Calu3 (cell line): ENCODE results near the gene POLR3B. TPM values are rescaled to one million over a fixed set of nuclear protein-coding genes. Genes with fewer than 3 reads are reported as not detected.

Source experiments
- BruUV-seq: library from RNA; stranded (reverse); fragments of 400-500 nt; replicated peaks from 2 replicates; lab custom pipeline; 2021; lab: Mats Ljungman, UMichigan
- CTCF ChIA-PET: fragments of 300-600 bp; sonication (Branson Sonifier 250); formaldehyde crosslinking; loops from one replicate; lab custom pipeline; 2022; ENCODE audit warnings: antibody characterized with exemption; lab: Charles Lee
- DNase-seq: peaks from one replicate; pipeline ENCODE4 v3.0.0; 2022
- H3K27ac Mint-ChIP-seq: one replicate; pipeline ENCODE4 v1.8.0; 2022; ENCODE audit warnings: mixed read lengths; ENCODE audit not compliant: unreplicated experiment
- H3K27me3 Mint-ChIP-seq: one replicate; pipeline ENCODE4 v1.8.0; 2022; ENCODE audit warnings: mixed read lengths; ENCODE audit not compliant: unreplicated experiment
- H3K36me3 Mint-ChIP-seq: one replicate; pipeline ENCODE4 v1.8.0; 2022; ENCODE audit warnings: mild to moderate bottlenecking, moderate library complexity, mixed read lengths; ENCODE audit not compliant: insufficient read depth, unreplicated experiment
- H3K4me1 Mint-ChIP-seq: one replicate; pipeline ENCODE4 v1.8.0; 2022; ENCODE audit warnings: mild to moderate bottlenecking, low read depth, mixed read lengths; ENCODE audit not compliant: unreplicated experiment
- H3K4me3 Mint-ChIP-seq: one replicate; pipeline ENCODE4 v1.8.0; 2022; ENCODE audit warnings: mild to moderate bottlenecking, low read depth, moderate library complexity, mixed read lengths; ENCODE audit not compliant: unreplicated experiment
- H3K9me3 Mint-ChIP-seq: one replicate; pipeline ENCODE4 v1.8.0; 2022; ENCODE audit warnings: low read depth, mixed read lengths; ENCODE audit not compliant: unreplicated experiment
- intact Hi-C: fragments of 100-400 bp; cut with micrococcal nuclease; formaldehyde crosslinking; loops from one replicate; pipeline ENCODE4 v1.10.0; 2022; ENCODE audit not compliant: unreplicated experiment
- total RNA-seq: library from RNA; stranded (reverse); gene quantifications from 2 replicates; pipeline ENCODE4 v1.2.3, GENCODE V29; 2022
- TF ChIP-seq, protein P1 (sequence below): fragments of 200-600 bp; IDR thresholded peaks from one replicate; pipeline ENCODE4 v1.8.0; 2022; ENCODE audit warnings: antibody characterized with exemption; ENCODE audit not compliant: unreplicated experiment

Gene POLR3B
- total RNA-seq, 1 experiment from 2014 or later = 13.6 TPM

- H3K4me3 Mint-ChIP-seq = peak overlapping the region; percentile 16
These were observed 61.4 kb downstream of the POLR3B start for GRCh38 chr12:106418970-106419369.

GRCh38 chr12:106423291-106423690 lies 65.7 kb downstream of the POLR3B start:
- intact Hi-C loops = no loop called here
- H3K36me3 Mint-ChIP-seq = no peaks in the 10 kb centered on the region
- CTCF ChIA-PET = no interaction called here
- DNase-seq = no peak
- TF ChIP-seq, protein P1, sequence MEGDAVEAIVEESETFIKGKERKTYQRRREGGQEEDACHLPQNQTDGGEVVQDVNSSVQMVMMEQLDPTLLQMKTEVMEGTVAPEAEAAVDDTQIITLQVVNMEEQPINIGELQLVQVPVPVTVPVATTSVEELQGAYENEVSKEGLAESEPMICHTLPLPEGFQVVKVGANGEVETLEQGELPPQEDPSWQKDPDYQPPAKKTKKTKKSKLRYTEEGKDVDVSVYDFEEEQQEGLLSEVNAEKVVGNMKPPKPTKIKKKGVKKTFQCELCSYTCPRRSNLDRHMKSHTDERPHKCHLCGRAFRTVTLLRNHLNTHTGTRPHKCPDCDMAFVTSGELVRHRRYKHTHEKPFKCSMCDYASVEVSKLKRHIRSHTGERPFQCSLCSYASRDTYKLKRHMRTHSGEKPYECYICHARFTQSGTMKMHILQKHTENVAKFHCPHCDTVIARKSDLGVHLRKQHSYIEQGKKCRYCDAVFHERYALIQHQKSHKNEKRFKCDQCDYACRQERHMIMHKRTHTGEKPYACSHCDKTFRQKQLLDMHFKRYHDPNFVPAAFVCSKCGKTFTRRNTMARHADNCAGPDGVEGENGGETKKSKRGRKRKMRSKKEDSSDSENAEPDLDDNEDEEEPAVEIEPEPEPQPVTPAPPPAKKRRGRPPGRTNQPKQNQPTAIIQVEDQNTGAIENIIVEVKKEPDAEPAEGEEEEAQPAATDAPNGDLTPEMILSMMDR = no peak
- no TSS peak for BruUV-seq
- H3K27ac Mint-ChIP-seq = no peak overlapping the region
- H3K4me3 Mint-ChIP-seq = no peak overlapping the region
- no peaks in the 10 kb centered on the region for H3K9me3 Mint-ChIP-seq
- H3K4me1 Mint-ChIP-seq = peaks cover 19% of the 10 kb centered on the region
- no peaks in the 10 kb centered on the region for H3K27me3 Mint-ChIP-seq

More at GRCh38 chr12:106418970-106419369, 61.4 kb downstream of the POLR3B start:
- DNase-seq = no peak
- Mint-ChIP-seq H3K27ac (peak overlapping the region; percentile 88), H3K9me3 (no peaks in the 10 kb centered on the region), H3K36me3 (no peaks in the 10 kb centered on the region), H3K27me3 (no peaks in the 10 kb centered on the region), H3K4me1 (peaks cover 38% of the 10 kb centered on the region)
- BruUV-seq = no TSS peak
- CTCF ChIA-PET = interaction anchor here (0.7 to 1.8 kb wide), 4 partner anchors 62 to 422 kb away, joined by 4 to 7 read pairs (median 6); partner anchors contain the start of gene POLR3B
- intact Hi-C loops = no loop called here
- TF ChIP-seq, protein P1 = no peak

GRCh38 chr12:106425061-106425702 lies 67.6 kb downstream of the POLR3B start:
- Mint-ChIP-seq H3K9me3 (no peaks in the 10 kb centered on the region), H3K36me3 (no peaks in the 10 kb centered on the region), H3K27ac (no peak overlapping the region), H3K4me1 (peaks cover 1% of the 10 kb centered on the region), H3K27me3 (no peaks in the 10 kb centered on the region), H3K4me3 (no peak overlapping the region)
- CTCF ChIA-PET = no interaction called here
- no TSS peak for BruUV-seq
- TF ChIP-seq, protein P1 = no peak
- intact Hi-C loops = no loop called here
- no peak for DNase-seq

DNA sequence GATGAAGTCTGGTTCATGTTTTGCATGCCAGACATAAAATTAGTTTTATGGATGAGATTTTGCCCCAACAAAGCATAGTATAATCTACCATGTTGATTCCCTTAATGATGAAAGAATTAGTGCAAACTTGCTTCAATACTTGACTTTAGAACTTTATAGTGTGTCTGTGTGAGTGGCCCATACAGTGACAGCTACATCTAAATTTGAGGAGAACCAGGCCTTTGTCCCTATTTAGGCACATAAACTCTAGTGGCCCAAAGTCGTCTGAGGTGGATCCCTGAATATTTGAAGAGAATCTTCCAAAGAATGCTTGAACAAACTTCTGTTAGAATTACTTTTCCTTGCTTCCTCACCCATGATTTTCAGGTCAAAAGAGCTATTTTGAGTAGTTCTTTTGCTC lies 70.4 kb downstream of the POLR3B start:
- Mint-ChIP-seq H3K36me3 (no peaks in the 10 kb centered on the region), H3K4me1 (no peaks in the 10 kb centered on the region), H3K9me3 (no peaks in the 10 kb centered on the region), H3K27ac (no peak overlapping the region), H3K27me3 (no peaks in the 10 kb centered on the region), H3K4me3 (no peak overlapping the region)
- TF ChIP-seq, protein P1 = no peak
- no peak for DNase-seq
- CTCF ChIA-PET = no interaction called here
- BruUV-seq = no TSS peak
- intact Hi-C loops = no loop called here
